GM18951 (cell line): ENCODE data around the gene PLA2G2C.
"Not testable (repeated sequence)": the region's sequence is repeated elsewhere in the genome, so short reads cannot be mapped to it uniquely, and the experiment has no call there.

Experiments
- POLR2A ChIP-seq: IDR thresholded peaks from 4 replicates; pipeline ENCODE4 v1.6.1; 2011; ENCODE audit warnings: mild to moderate bottlenecking; ENCODE audit not compliant: insufficient read length, insufficient read depth; ENCODE audit errors: extremely low read depth
- in situ Hi-C: fragments of 300-500 bp; cut with MboI; formaldehyde crosslinking; loops from one replicate; pipeline ENCODE4 v1.12.0; 2022; ENCODE audit warnings: low sequenced_read_pairs, mixed read lengths, inconsistent platforms; ENCODE audit not compliant: unreplicated experiment

The PLA2G2C gene

DNA sequence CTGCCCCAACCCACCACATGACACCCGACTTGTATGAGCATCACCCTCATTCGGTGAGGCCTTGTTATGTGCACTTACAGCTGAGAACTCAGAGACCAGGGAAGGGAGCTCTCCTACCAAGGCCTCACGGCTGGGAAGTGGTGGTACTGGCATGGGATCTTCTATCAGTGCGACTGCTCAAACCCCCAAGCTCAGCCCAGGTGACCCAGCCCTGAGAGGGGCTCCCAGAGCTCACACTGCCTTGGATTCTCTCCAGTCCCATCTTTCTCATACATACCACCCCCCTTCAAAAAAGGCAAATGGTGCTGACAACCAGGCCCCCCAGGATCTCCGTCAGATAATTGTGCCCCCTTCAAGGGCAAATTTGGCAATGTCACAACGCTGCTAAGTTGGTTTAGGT is 48.0 kb downstream of the PLA2G2C start:
- TF ChIP-seq POLR2A, result no peak
- in situ Hi-C loops, result no loop called here

DNA sequence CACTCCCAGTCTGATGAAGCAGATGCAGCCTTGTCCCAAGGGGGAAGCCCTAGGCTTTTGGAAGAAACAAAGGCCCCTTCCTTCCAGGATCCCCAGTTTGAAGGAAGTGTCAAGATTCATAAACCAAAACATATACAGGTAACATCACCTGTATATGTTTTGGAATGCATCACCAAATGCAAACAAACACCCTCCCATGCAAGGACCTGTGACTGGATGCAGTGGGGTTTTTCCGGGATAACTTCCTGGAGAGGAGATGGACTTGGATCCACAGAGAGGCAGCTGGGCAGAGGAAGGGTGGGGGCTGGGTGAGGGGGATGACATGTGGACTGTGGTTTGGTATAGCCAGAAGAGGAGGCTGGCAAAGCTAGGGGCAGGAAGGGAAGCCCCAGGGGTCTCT is 48.7 kb downstream of the PLA2G2C start:
- no peak for TF ChIP-seq POLR2A
- in situ Hi-C loops, result no loop called here

DNA sequence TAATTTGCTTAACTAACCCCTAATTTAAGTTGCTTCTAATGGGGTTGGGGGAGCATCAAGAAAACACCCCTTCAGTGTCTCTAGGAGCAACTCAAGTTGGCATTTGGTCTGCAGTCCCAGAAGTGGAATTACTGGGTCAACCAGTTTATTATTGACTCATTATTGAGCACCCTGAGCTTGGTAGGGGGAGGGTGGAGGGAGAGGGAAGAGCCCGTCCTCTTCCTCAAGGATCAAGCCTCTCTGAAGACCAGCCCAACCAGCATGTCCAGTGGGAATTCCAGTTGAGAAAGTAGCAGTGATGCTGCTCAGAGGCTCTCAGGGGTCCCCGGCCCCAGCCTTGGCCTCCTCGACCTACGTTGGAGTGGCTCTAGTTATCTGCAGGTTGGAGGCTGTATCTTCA is 49.3 kb downstream of the PLA2G2C start:
- in situ Hi-C loops, result no loop called here
- no peak for TF ChIP-seq POLR2A

DNA sequence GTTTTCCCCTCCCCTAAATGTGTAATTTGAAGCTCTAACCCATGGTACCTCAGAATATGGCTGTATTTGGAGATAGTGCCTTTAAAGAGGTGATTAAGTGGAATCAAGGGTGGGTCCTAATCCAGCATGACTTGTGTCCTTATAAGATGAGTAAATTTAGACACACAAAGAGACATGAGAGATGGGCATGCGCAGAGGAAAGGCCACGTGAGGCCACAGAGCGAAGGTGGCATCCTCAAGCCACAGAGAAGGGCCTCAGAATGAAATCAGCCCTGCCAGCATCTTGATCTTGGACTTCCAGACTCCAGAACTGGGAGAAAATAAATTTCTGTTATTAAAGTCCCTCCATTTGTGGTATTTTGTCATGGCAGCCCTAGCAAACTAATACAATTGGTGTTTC is 50.1 kb downstream of the PLA2G2C start:
- TF ChIP-seq POLR2A, result no peak
- in situ Hi-C loops, result no loop called here

DNA sequence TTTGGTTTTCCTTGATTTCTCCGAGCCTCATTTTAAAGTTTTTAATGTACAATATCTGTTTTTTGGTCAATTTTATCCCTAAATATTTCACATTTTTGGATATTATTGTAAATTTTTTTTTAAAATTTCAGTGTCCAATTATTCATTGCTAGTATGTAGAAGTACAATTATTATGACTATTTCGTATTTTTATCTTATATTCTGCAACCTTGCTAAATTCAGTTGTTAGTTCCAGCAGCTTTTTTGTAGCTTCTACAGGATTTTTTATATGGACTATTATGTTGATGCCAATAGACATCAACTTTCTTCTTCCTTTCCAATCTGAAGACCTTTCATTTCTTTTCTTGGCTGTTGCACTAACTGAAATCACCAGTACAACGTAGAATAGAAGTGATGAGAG is 51.3 kb downstream of the PLA2G2C start:
- in situ Hi-C loops, result no loop called here

DNA sequence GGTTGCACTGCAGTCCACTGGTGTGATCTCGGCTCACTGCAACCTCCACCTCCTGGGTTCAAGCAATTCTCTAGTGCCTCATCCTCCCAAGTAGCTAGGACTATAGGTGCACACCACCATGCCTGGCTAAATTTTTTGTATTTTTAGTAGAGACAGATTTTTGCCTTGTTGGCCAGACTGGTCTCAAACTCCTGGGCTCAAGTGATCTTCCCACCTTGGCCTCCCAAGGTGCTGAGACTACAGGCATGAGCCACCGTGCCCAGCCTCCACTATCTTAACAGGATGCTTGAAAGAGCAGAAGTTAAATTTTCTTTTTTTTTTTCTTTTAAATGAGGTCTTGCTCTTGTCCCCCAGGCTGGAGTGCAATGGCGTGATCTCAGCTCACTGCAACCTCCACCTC is 55.8 kb downstream of the PLA2G2C start:
- in situ Hi-C loops, result not testable (repeated sequence)

More for the DNA sequence above, 51.3 kb downstream of the PLA2G2C start:
- TF ChIP-seq POLR2A, result no peak

DNA sequence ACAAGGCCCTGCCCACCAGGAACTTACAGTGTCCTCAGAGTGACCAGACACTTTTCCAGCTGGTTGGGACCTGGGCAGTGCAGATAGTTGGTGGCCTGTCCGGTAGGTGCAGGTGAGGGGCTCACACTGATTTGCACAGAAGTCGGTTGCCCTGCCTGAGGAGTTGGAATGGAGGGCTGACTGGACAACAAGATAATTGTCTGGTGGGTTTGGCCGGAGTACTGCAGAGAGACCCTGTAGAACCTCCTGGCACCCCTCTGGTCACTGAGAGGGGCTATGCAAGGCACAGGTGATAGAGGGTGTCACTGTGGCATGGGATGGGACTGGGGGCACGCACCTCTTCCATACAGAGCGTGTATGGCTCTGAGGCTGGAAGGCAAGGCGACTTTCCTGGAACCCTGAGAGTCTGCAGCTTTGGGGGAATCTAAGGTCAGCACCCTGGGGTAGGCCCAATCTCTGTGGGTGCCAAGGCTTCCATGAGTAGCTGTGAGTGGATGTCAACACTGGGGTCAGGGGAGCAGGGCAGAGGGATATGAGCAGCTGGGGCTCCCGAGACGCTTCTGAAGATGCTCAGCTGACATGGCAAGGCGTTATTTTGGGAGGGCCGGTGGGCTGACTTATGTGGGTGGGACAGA is 59.4 kb downstream of the PLA2G2C start:
- in situ Hi-C loops, result no loop called here
- TF ChIP-seq POLR2A, result no peak

DNA sequence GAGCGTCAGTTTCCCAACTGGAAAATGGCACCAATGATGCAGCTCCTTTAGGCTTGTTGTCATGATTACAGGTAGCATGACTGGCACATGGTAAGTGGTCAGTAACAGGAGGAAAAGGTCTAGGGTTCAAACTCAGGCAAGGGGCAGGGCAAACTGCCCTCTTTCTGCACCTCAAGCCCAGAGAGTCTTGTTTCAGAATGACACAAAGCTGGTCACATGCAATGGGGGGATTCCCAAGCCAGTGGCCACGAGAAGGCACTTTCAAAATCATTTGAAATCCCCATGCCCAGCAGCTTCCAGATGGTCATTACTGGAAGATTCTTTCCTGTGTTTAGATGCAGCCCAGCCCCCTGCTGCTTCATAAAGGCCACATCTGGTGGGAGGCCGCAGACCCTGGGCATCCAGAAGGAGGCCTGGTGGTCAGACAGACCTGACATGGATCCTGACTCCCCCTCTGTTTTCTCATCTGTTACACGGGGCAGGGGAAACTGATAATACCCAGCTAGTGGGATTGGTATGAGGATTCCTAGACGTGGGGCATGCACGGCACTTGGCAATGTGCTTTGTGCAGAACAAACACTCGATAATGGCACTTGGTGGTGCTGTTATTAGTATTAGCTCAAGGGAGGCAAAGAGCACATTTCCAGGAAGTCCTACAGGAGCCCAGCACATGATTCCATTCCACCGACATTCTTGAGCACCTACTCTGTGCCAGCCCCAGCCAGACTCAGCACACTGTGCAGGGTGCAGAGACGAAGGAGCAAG is 60.1 kb downstream of the PLA2G2C start:
- in situ Hi-C loops, result no loop called here
- no peak for TF ChIP-seq POLR2A

DNA sequence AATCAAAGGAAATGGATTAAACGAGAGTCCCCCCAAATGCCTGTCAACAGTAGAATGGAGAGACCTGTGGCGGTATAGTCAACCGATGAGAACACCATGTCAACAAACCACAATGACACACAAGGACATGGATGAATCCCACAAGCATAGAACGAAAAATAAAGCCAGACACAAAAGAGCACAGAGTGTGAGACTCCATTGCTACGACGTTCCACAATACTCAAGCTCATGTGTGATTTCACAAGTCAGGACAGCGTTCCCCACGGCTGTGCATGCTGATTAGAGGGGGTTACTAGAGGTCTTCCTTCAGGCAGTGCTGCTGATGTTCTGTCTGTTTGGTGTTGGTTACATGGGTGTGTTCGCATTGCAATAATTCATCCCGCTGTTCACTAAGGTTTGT is 61.2 kb downstream of the PLA2G2C start:
- no peak for TF ChIP-seq POLR2A
- in situ Hi-C loops, result no loop called here

DNA sequence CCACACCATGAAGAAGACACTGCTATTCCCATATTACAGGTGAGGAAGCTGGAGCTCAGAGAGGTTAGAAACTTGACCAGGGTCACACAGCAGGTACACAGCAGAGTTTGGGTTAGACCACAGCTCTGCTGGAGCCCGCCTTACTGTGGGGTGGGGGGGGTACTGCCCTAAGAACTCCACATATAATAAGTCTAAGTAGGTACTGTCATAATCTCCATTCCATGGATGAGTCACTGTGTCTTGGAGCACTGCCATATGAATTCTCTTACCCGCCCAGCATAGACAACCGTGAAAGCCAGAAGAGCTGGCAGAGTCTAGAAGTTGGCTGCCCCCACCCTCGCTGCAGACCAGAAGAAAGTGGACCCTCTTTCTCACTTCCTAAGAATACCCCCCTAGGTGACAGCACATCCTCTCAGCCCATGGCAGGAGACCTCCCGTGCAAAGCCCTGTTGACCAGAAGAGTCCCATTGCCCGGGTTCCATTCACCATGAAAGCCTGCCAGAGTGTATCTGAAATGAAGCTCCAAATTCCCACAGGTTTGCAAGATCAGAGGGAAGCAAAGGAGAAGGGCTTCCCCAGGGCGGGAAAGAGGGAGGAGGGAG is 61.8 kb downstream of the PLA2G2C start:
- no peak for TF ChIP-seq POLR2A
- in situ Hi-C loops, result no loop called here

DNA sequence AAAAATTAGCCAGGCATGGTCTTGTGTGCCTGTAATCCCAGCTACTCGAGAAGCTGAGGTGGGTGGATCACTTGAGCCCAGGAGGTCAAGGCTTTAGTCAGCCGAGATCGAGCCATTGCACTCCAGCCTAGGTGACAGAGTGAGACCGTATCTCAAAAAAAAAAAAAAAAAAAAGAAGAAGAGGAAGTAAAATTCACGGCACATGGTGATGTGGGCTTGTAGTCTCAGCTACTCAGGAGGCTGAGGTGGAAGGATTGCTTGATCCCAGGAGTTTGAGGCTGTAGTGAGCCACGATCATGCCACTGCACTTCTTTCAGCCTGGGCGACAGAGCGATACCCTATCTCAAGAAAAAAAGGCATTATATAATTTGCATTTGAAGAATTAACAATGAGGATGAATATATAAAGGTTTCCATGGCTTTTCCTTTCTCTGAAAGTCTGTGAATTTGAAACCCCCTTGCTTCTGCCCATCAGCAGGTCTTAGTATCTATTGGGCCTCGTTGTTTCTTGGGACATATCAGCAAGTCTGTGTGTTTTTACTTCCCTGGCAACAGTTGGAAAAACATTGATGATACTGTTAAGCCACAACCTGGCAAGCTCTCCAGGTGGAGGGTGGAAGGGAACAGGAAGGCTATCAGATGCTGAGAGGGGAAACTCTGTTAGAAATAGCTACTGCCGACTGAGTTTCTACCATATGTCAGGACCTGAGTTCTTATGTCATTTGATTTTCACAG is 62.4 kb downstream of the PLA2G2C start:
- no peak for TF ChIP-seq POLR2A
- in situ Hi-C loops, result no loop called here

DNA sequence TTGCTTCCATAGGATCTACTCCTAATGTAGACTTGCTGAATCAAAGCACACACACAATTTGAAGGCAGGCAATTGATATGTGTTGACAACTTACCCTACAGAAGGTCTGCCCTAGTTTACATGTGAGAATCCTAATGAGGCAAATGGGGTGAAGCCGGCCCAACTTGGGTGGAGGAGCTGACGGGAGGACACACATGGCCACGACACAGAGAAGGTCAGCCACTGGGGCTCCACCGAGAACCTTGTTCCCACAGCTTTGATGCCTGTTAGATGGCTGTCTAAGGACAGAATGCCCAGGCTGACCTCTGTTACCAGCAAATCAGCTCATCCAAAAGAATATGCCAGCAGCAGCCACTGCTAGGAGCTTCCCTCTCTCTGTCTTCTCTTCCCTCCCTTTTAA is 65.5 kb downstream of the PLA2G2C start:
- no peak for TF ChIP-seq POLR2A
- in situ Hi-C loops, result no loop called here

DNA sequence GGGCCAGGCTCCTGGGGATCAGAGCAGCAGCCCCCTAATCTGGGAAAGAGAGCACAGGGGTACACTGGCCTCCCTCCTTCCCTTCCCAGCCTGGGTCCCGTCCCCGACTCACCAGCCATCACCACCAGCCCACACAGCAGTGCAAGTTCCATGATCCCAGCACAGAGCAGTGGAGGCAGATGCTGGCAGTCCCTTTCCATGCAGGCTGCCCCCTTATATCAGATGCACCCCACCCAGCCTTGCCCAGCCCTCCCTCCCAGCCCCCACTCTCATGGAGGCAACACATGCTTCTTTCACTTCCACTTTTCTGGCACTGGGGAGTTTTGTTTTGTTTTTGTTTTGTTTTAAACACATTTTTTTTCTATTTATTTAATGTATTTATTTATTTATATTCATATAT is 67.0 kb downstream of the PLA2G2C start, which contains the start of gene PLA2G2D:
PLA2G2D (minus strand) TSS at position 190 of the 400 bp plus-strand sequence; CDS start at position 152, 38 bp downstream.
- TF ChIP-seq POLR2A, result no peak
- in situ Hi-C loops, result no loop called here
